ENCODE data around the gene EXOC4.

Gene EXOC4

DNA sequence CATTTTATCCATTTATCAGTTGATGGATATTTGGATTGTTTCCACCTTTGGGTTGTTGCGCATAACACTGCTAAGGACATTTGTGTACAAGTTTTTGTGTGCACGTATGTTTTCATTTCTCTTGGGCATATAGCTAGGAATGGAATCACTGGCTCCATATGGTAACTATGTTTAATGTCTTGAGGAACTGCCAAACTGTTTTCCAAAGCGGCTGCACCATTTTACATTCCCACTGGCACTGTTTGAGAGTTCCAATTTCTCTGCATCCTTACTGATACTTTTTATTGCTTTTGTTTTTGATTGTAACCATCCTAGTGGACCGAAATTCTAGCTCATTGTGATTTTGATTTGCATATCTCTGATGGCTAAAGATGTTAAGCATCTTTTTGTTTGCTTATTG, 118.7 kb downstream of the EXOC4 start:
- DNase-seq = no peak

DNA sequence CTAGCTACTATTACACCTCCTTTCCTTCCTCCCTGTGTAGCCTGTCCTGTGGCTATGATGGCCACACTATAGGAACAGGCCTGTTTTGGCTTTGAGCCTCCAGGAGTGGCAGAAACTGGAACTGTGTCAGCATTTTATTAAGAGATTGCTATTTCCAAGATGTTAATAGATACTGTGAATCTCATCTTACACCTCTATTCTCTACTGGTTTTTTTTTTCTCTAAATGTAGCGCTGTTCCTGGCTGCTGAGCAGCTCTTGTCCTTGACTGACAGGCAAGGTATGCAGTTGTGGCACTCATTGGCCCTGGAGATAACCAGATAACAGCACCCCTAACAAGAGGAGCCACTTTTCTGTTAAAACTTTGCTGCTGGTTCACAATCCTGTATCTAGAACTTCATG, 119.5 kb downstream of the EXOC4 start:
- DNase-seq = no peak

DNA sequence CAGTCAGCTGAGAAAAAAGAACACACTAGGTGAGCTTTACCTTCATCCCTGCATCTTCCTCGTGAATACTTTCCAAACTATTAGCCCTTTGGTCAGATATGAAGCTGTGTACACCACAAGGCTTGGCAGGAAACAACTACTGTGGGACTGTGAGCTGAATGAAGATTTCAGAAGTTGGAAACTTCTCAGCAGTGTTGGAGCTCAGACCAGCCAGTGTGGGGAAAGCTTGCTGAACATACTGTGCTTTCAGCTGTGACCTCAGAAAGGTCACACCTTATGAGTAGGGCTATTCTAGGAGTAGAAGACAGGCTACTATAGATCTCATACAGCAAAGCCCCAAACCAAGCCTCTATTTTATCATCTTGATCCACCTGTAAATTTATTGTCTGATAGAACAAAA, 123.6 kb downstream of the EXOC4 start:
- no peak for DNase-seq

- DNase-seq = no peak
Observed at GRCh38 chr7:133381965-133382364, 129.1 kb downstream of the EXOC4 start.

GRCh38 chr7:133382775-133383559, 130.1 kb downstream of the EXOC4 start:
- no peak for DNase-seq

DNA sequence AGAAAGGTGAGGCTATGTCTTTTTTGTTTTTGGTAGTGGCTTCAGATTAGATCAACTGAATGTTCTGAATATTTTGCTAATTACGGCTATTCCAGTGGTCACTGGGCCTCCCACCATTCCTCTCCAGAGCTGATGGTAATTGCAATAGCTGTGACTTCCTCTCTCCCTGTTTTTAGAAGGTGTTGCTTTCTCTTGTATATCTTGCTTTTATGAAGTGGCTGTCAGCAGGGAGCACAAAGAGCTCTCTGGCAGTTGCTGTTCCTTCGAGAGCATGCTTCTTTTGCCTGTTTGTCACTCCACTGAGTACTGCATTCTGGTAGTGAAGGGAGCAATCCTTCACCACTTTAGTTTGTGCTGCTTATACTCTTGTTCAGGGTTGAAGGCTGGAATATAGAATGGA, 133.3 kb downstream of the EXOC4 start:
- no peak for DNase-seq

DNA sequence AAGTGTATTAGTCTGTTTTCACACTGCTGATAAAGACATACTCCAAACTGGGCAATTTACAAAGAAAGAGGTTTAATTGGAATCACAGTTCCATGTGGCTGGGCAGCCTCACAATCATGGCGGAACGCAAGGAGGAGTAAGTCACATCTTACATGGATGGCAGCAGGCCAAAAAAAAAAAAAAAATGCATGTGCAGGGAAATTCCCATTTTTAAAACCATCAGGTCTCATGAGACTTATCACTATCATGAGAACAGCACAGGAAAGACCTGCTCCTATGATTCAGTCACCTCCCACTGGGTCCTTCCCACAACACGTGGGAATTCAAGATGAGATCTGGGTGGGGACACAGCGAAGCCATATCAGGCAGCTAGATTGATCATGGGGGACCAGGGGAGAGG, 136.8 kb downstream of the EXOC4 start:
- DNase-seq = no peak

DNA sequence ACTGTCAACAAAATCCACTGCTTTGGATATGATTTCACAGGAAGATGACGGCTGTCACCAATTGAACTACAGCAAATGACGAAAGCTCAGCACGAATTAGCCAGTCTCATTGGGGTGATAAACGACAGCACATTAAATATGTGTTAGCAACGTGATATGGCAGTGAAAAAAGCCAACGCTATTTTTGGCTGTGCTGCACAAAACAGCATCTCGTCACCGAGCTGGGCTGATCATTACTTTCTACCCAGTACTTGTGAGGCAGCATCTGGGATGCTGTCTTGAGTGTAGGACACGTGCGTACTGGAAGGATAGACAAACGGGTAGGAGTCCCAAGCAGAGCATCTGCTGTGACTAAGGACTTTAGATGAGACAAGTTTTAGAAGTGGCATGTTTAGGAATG, 138.3 kb downstream of the EXOC4 start:
- no peak for DNase-seq

- no peak for DNase-seq
Observed at GRCh38 chr7:133394369-133394768, 141.5 kb downstream of the EXOC4 start.

DNA sequence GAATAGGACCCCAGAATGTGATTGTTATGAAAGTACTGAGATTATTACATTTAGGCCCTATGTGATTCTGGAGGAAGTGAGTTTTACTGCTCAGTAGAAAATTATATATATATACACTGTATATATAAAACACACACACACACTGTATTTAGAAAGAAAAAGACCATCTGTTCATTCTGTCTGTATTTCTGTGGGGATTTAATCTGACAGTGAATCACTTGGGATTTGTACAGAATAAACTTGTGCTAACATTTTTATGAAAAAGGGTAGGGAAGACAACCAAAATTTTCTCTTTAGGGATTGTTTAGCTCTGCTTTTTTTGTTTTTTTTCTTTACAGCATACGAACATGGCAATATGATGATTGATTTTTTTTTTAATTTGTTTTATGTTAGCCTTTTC, 142.7 kb downstream of the EXOC4 start:
- DNase-seq = no peak

- DNase-seq = no peak
Observed at GRCh38 chr7:133398506-133398905, 145.6 kb downstream of the EXOC4 start.

DNA sequence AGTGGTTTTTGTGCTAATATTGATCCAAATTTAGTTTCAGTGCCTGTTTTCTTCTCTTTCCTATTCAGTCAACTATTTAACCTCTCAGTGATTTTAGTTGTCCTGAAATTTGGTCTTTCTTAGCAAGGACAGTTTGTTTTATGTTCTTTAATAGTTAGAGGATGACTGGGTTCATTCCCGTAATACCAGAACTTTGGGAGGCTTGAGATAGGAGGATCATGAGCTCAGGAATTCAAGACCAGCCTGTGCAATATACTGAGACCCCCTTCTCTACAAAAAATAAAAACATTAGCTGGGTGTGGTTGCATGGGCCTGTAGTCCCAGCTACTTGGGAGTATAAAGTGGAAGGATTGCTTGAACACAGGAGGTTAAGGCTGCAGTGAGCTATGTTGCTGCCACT, 148.3 kb downstream of the EXOC4 start:
- no peak for DNase-seq

- no peak for DNase-seq
Observed at GRCh38 chr7:133408212-133408611, 155.3 kb downstream of the EXOC4 start.

- DNase-seq = no peak
Observed at GRCh38 chr7:133409421-133409820, 156.5 kb downstream of the EXOC4 start.

- no peak for DNase-seq
Observed at GRCh38 chr7:133409966-133410365, 157.1 kb downstream of the EXOC4 start.

DNA sequence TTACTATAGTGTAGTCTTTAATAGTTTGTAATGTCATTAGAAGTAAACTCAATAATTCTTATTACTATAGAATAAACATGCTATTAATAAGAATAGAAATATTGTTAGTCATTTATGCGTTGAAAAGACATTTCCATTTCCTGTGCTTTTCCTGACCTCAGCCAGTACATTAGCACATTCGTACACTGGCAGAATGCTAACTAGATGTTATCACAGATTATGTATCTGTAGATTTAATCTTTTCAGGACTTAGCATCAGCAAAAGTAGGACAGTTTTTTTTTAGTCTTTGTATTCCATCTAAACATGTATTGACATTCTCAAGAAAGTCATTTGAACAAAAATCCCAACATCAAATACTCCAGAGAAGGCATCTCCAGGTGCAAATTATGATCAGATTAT, 158.5 kb downstream of the EXOC4 start:
- DNase-seq = no peak

DNA sequence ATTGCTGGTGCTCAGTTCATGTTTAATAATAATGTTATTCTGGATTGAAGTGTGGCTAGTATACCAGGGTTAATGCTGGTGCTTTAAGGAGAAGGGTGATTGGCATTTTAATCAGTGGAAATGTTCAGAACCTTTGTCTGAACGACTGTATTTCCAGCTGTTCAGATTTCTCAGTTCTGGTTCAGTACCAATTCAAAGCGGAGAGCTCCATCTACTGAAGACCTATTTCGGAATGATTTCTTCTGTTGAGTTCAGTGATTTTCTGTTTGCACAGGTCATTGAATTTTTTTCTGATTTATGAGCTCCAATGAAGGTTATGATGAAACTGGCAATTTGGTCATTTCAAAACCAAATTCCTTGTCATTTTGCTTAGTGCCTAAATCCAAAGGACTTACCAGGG, 160.1 kb downstream of the EXOC4 start:
- no peak for DNase-seq

DNA sequence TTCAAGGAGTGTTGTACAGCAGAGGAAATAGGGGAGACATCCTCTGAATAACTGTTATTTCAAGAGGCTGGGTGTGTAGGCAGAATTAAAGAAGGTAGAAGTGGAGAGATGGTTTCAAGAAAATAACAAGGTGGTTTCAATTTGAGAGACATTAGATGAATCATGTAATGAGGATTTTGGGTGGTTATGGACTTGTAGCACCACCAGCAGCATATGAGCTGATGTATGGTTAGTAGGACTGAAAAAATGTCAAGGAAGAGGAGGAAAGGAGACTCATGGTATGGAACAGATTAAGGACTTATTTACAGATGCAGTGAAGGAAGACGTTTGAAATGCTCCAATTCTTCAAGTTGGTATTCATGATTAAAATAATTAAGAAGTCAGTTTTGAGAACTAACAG, 166.2 kb downstream of the EXOC4 start:
- no peak for DNase-seq

DNA sequence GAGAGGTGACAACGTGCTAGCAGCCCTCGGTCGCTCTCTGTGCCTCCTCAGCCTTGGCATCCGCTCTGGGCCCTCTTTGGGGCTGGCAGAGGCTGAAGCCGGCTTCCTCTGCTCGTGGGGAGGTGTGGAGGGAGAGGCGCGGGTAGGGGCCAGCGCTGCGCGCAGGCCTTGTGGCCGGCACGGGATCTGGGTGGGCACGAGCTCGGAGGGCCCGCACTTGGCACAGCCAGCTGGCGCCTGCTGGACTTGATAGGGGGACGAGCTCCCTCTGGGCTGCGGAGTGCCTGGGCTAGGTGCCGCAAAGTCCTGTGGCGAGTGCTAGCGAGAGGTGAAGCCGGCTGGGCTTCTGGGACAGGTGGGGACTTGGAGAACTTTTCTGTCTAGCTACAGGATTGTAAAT, 170.7 kb downstream of the EXOC4 start:
- no peak for DNase-seq

DNA sequence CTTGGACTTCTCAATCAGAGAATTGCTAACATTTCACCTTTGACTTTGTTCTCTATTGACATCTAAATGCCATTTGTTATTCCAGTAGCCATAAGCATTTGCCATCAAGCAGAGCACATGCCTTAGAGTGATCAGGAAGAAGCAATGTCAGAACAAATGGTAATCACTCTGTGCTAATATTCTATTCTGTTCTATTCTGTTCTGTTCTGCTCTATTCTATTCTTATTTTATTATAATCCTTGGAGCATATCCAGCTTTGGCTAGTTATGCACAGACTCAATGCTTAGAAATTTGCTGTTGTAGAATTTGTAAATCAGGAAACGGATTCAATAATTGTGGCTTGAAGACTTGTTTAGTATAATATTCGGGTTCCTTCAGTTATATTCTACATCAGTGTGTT, 175.4 kb downstream of the EXOC4 start:
- no peak for DNase-seq

DNA sequence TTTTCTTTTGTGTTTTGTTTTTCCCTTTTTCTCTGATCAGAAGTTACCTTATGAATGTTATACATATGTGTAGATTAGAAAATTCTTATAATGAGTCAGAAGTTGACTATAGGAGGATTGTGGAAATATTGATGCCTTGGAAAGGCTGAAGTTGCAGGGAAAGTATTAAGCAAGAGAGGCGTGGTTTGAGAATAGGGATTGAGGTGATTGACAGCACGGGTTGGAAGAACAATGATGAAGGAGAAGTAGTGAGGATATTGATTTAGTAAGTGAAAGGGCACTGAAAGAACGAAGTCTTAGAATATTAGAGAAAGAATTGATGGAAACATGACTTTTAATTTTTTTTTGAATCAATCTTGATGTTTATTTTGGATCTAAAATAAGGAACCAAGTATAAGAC, 176.0 kb downstream of the EXOC4 start:
- DNase-seq = no peak

GRCh38 chr7:133429371-133429770, 176.5 kb downstream of the EXOC4 start:
- no peak for DNase-seq

DNA sequence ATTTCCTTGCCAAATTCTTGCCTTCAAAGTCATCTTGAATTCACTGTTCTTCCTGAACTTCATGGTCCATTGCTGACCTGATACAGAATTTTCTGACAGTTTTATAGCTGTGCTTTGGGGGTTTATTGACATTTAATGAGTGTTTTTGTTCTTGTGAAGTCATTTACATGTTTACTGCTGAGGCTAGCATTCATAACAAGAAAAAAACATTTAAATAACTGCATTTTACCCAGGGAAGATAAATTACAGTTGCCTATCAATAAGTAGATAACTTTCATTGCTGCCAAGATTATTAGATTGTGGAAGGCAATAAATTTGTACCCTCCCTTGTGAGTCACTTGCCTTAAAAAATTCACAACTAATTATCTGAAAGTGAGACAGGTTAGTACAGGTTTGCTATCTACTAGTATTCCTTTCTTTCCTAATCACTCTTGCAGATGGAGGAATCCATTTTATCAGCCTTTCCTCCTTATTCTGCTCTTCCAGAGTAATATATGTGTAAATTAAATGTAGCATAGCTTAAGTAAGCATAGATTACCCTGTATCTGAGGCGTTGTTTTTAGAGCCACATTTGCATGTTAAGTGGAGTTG, 178.4 kb downstream of the EXOC4 start:
- DNase-seq = no peak

- DNase-seq = no peak
Observed at GRCh38 chr7:133433165-133433812, 180.4 kb downstream of the EXOC4 start.

Measured in T1000 (cell line).